Panc1 (cell line): ENCODE measurements around the gene KMT2C. TPM values are rescaled to one million over a fixed set of nuclear protein-coding genes. Genes with fewer than 3 reads are reported as not detected.

Experiments used
- ATAC-seq: fragments of 200-7000 bp; cut with Tn5 transposase; 2 replicates; pipeline ENCODE4 v1.9.1; 2020; ENCODE audit warnings: mild to moderate bottlenecking, moderate library complexity
- BruUV-seq: library from RNA; stranded (reverse); fragments of 400-500 nt; replicated peaks from 2 replicates; lab custom pipeline; 2021; lab: Mats Ljungman, UMichigan
- CTCF ChIA-PET: fragments of 300-600 bp; sonication (Branson Sonifier 250); formaldehyde crosslinking; loops from one replicate; lab custom pipeline; 2022; ENCODE audit warnings: antibody characterized with exemption; lab: Charles Lee
- POLR2A ChIA-PET: fragments of 300-600 bp; sonication (Branson Sonifier 250); formaldehyde crosslinking; loops from one replicate; lab custom pipeline; 2022; ENCODE audit warnings: antibody characterized with exemption; lab: Charles Lee
- DNase-seq: peaks from one replicate; pipeline ENCODE4 v3.0.0-alpha.2; 2010; ENCODE audit warnings: low read depth, low spot score
- H3K27ac ChIP-seq: 2 replicates; pipeline ENCODE4 v1.5.1; 2011; ENCODE audit warnings: mild to moderate bottlenecking, low read length, inconsistent platforms
- H3K27me3 ChIP-seq: fragments of 200-500 bp; sonication (Bioruptor generic); 2 replicates; pipeline ENCODE4 v1.6.0; 2014; ENCODE audit warnings: low read length, inconsistent platforms; ENCODE audit not compliant: control insufficient read depth, insufficient read depth
- H3K36me3 ChIP-seq: fragments of 200-500 bp; sonication (Bioruptor generic); 2 replicates; pipeline ENCODE4 v1.5.1; 2014; ENCODE audit warnings: inconsistent platforms, mild to moderate bottlenecking, low read length, moderate library complexity; ENCODE audit not compliant: control insufficient read depth, insufficient read depth
- H3K4me1 ChIP-seq: 2 replicates; pipeline ENCODE4 v1.5.1; 2011; ENCODE audit warnings: inconsistent platforms, mild to moderate bottlenecking, low read length, moderate library complexity; ENCODE audit not compliant: control insufficient read depth, insufficient read depth
- H3K4me3 ChIP-seq, 2 experiments: 2 replicates each; pipeline ENCODE4 v1.5.1; 2011 to 2012; ENCODE audit warnings: low read depth in 2 of 2, low read length in 2 of 2, mild to moderate bottlenecking in 2 of 2, inconsistent platforms in 1 of 2, moderate library complexity in 1 of 2
- H3K9me3 ChIP-seq: fragments of 200-500 bp; sonication (Bioruptor generic); 2 replicates; pipeline ENCODE4 v1.5.1; 2014; ENCODE audit warnings: low read depth, mild to moderate bottlenecking, inconsistent platforms, low read length, moderate library complexity; ENCODE audit not compliant: control insufficient read depth, insufficient read depth
- CTCF ChIP-seq: fragments of 450-650 bp; IDR thresholded peaks from 2 replicates; pipeline ENCODE4 v1.5.1; 2017; ENCODE audit warnings: mild to moderate bottlenecking
- POLR2AphosphoS5 ChIP-seq: IDR thresholded peaks from 2 replicates; pipeline ENCODE4 v1.6.1; 2012; ENCODE audit warnings: mild to moderate bottlenecking, low read depth, low read length, moderate library complexity
- REST ChIP-seq, 2 experiments: IDR thresholded peaks; 2 replicates each; pipeline ENCODE4 v1.6.1; 2011 to 2012; ENCODE audit warnings: low read depth in 2 of 2, control low read depth in 1 of 2, low read length in 1 of 2, mild to moderate bottlenecking in 1 of 2, moderate library complexity in 1 of 2; ENCODE audit not compliant: insufficient read depth in 1 of 2
- SIN3A ChIP-seq: IDR thresholded peaks from 2 replicates; pipeline ENCODE4 v1.6.1; 2012; ENCODE audit warnings: low read depth, mild to moderate bottlenecking, low read length, moderate library complexity, borderline replicate concordance; ENCODE audit not compliant: insufficient read depth
- TCF7L2 ChIP-seq: IDR thresholded peaks from 2 replicates; pipeline ENCODE4 v1.6.1; 2011; ENCODE audit warnings: mild to moderate bottlenecking, low read depth, low read length, inconsistent platforms
- in situ Hi-C: cut with HindIII; loops from 2 replicates; pipeline ENCODE4 v1.10.0; 2016; ENCODE audit warnings: low sequenced_read_pairs, low pct_unique_long_range_greater_than_20kb
- intact Hi-C: fragments of 100-400 bp; cut with micrococcal nuclease; formaldehyde crosslinking; loops from one replicate; pipeline ENCODE4 v1.10.0; 2022; ENCODE audit not compliant: unreplicated experiment
- total RNA-seq: library from RNA; stranded (reverse); gene quantifications from one replicate; pipeline ENCODE4 v1.2.1, GENCODE V29; 2021; ENCODE audit not compliant: unreplicated experiment

Gene KMT2C
- total RNA-seq, 1 experiment from 2014 or later, result 42.5 TPM

GRCh38 chr7:152095771-152096170 is 340.0 kb downstream of the KMT2C start:
- Histone ChIP-seq H3K4me3 (no peak overlapping the region), H3K9me3 (no peaks in the 10 kb centered on the region), H3K27ac (no peak overlapping the region), H3K27me3 (no peaks in the 10 kb centered on the region), H3K36me3 (no peaks in the 10 kb centered on the region; the same call in 1 of the 2 replicates), H3K4me1 (no peaks in the 10 kb centered on the region)
- no TSS peak for BruUV-seq
- in situ Hi-C loops (no loop called here), intact Hi-C loops (no loop called here)
- ChIA-PET CTCF (no interaction called here), POLR2A (no interaction called here)
- TF ChIP-seq SIN3A, result no peak
- no peak for TF ChIP-seq TCF7L2
- TF ChIP-seq CTCF, result no peak
- no peak for TF ChIP-seq REST (IDR thresholded peaks at IDR 0.05; ENCODE audit: insufficient read depth in 1 of 2, low read depth in 2 of 2, low read length in 1 of 2)
- TF ChIP-seq POLR2AphosphoS5, result no peak
- ATAC-seq (no peak), DNase-seq (no peak)

- CTCF ChIA-PET, result no interaction called here
These were observed 342.1 kb downstream of the KMT2C start for GRCh38 chr7:152093717-152094116.

More at GRCh38 chr7:152093717-152094116, 342.1 kb downstream of the KMT2C start:
- DNase-seq, result no peak
- no peak overlapping the region for H3K27ac ChIP-seq
- H3K4me1 ChIP-seq, result no peaks in the 10 kb centered on the region
- in situ Hi-C loops (no loop called here), intact Hi-C loops (no loop called here)
- no peak overlapping the region for H3K4me3 ChIP-seq
- no peaks in the 10 kb centered on the region for H3K27me3 ChIP-seq
- BruUV-seq, result no TSS peak
- POLR2A ChIA-PET, result no interaction called here
- ATAC-seq, result no peak
- H3K36me3 ChIP-seq, result no peaks in the 10 kb centered on the region; the same call in 1 of the 2 replicates
- H3K9me3 ChIP-seq, result peaks cover 6% of the 10 kb centered on the region; the same call in 1 of the 2 replicates
- TF ChIP-seq CTCF (no peak), SIN3A (no peak), REST (IDR thresholded peaks at IDR 0.05; ENCODE audit: insufficient read depth in 1 of 2, low read depth in 2 of 2, low read length in 1 of 2) (no peak), TCF7L2 (no peak), POLR2AphosphoS5 (no peak)
